HS-27A (cell line): ENCODE data around the gene THSD7B.

Experiments
- DNase-seq: peaks from one replicate; pipeline ENCODE4 v3.0.0-alpha.2; 2012; ENCODE audit warnings: low read depth, missing footprints

The THSD7B gene

DNA sequence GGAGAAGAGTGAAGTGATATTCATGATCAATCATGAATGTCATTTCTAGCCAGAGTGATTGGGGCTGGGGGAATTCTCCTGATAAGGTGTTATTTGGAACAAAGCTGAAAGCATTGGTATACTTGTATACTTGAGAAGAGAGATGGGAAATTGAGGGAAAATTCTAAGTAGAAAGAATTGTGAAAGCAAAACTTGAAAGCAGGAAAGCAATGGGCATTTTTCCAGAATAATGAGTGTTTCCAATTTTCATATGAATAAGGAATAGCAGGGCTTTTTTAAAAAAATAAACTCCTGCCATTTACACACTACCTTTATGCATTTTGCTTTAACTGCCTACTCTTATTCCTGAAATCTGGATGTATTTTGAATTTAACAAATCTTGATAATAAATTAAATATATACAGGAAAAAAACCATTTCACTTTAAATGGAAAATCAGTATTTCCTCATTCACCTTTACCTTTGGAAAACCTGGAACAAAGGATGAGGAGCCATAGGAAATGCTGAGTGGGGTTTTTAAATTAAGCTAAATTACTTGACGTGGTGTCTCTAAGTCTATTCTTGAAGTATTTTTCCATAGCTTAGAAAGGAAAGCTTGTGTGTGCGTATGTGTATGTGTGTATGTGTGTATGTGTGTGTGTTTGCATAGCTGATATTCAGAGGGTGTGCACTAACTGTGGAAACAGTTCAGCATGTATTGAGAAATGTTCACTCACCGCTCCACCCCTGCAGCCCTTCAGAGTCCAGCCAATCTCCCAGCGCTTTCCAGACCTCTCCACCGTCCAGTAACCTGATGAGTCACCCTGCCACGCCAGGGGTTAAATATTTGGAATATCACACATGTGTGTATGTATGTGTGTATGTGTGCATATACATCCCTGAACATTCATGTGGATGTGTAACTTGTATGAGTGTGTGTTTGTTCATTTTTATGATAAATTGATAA is 427.3 kb downstream of the THSD7B start:
- peak; percentile 94 for DNase-seq

DNA sequence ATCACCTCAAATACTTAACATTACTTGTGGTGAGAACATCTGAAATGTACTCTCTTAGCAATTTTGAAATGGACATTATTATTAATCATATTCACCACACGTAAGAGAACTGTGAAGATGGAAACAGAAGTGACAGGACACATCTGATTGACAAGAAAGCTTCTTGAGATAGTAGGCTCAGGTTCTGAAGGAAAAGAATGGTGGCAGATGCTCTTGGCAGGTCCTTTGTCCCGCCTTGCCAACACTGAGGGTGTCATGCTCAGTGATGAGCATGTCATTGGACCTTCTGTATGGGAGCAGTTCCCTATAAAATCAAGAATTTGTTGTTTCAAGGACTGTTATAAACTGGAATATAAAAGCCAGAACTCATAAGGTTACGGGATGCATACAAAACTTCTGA is 428.1 kb downstream of the THSD7B start:
- no peak for DNase-seq

GRCh38 chr2:137194111-137194510 is 428.8 kb downstream of the THSD7B start:
- no peak for DNase-seq

DNA sequence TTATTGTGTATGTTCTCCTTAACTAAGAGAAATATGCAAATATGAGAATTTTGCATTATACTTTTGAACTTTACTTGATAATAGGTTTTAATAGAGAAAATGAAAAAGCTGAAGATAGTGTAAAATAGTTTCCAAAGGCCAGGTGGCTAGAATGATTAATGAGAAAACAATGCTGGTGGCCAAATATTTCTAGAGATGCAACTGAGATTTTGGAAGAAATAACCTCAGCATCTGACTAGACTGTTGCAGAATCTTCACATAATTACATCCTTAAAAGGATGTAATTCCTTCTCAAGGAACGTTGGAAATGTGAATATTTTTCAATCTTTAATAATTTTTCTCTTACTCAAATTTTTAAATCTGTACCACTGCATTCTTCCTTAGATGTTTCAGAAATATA is 434.4 kb downstream of the THSD7B start:
- peak; percentile 41 for DNase-seq

- DNase-seq: no peak
Measured at GRCh38 chr2:137202318-137202717, 437.0 kb downstream of the THSD7B start.

DNA sequence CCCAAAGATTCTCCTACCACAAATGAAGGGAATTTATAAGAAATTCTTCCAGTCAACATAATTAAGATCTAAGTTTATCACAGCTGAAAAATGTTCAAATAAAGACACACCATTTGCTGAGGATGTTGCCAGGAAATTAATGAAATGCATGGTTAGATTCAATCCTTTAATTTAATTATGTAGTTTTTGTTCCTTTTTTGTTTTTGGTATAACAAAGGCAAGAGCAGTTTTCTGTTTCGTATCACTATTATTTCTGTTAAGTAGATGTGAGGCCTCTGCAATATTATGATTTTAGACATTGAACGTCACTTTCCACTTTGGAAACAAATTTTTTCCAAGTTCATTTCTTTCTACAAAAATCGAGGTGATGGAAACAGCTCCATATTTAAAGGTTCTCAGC is 440.0 kb downstream of the THSD7B start:
- DNase-seq: no peak

GRCh38 chr2:137206069-137206468 is 440.7 kb downstream of the THSD7B start:
- DNase-seq: no peak

GRCh38 chr2:137207030-137207429 is 441.7 kb downstream of the THSD7B start:
- DNase-seq: no peak

DNA sequence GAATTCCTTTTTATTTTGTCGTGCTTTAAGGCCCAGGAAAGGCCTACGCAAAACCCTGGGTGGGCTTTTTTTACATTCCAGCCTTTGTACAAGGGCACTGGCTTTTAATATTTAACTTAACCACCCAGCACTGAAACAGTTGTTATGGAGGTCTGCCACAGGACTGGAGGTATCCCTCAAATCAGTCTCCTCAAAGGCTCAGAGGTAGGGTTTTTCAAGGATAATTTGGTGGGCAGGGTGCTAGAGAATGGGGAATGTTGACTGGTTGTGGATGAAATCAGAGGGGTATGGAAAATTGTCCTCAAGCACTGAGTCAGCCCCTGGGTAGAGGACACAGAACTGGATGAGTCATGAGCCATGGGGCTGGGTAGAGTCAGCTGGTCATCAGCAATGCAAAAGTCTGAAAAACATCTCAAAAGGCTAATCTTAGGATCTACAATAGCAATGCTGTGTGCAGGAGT is 443.1 kb downstream of the THSD7B start:
- peak; percentile 87 for DNase-seq

- DNase-seq: no peak
Measured at GRCh38 chr2:137210039-137210438, 444.7 kb downstream of the THSD7B start.

- DNase-seq: no peak
Measured at GRCh38 chr2:137211761-137212160, 446.4 kb downstream of the THSD7B start.

DNA sequence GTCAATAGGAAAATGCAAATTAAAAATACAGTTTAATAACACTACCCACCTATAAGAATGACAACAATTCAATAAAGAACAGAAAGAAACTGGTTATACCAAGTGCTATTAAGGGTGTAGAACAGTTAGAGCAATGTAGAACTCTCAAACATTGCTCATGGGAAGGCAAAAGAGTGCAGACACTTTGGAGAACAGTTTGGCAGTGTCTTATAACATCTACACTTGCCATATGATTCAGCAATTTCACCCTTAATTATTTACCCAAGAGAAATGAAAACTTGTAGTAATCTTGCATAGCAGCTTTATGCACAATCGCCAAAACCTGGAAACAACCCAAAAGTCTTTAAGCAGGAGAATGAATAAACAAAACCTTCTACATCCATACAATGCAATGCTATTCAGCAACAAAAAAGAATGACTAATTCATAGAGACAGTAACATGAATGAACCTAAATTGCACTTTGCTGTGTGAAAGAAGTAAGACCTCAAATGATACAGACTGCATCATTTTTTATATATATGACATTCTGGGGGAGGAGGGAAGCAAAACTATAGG is 455.2 kb downstream of the THSD7B start:
- DNase-seq: no peak

- DNase-seq: no peak
Measured at GRCh38 chr2:137221797-137222492, 456.6 kb downstream of the THSD7B start.

- no peak for DNase-seq
Measured at GRCh38 chr2:137223722-137224121, 458.4 kb downstream of the THSD7B start.

GRCh38 chr2:137228566-137228965 is 463.2 kb downstream of the THSD7B start:
- DNase-seq: peak; percentile 93

DNA sequence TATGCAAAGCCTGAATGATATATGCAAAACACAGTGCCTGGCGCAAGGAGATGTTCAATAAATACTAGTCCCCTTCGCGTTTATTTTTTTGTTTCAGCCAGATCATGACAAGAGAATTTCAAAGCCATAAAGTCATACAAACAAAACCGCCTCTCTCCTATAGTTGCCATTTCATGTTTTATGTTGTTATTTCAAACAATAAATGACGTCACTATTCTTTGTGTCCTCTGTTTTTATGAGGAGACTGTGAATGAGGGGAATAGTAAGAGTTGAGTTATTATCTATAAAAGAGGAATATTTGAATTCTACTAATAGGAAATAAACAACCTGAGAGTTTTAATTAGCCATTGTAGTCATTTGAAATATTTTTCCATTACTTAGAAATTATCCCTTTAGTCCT is 464.5 kb downstream of the THSD7B start:
- no peak for DNase-seq

DNA sequence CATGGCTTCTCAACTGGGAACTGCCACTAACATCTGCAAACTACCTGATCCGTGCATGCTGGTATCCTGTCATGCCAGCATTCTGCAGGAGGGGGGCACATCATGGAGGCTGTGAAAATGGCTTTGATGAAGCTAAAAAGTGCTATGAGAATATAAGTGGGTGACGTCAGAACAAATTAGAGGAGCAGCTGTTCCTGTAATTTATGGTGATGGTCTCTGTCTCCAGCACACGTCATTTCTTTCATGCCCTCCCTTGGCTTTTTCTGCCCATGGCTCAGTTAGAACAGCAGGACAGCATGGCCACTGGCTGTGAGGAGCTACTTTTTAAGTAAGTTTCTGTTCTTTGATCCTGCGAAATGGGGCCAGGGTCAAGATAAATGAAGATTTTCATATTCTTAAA is 466.3 kb downstream of the THSD7B start:
- no peak for DNase-seq

DNA sequence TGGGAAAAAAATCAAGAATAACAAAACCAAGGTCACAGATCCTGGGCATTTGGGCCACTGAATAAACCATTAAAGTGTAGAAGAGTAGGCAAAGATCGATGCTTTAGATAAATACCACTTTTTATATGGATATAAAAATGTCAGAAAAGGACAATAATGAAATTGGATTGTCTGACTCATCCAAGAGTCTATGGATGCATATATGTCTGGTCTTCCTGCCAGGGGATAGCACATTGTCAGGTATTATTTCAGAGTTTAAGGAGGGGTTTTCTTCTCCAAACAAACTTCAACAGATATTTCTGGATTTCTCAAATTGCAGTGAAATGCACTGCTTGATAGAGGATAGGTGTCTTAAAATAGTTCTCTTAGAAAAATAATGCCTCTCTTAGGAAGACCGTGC is 466.7 kb downstream of the THSD7B start:
- no peak for DNase-seq

- no peak for DNase-seq
Measured at GRCh38 chr2:137233091-137233490, 467.7 kb downstream of the THSD7B start.

GRCh38 chr2:137237055-137237454 is 471.7 kb downstream of the THSD7B start:
- DNase-seq: peak; percentile 79

DNA sequence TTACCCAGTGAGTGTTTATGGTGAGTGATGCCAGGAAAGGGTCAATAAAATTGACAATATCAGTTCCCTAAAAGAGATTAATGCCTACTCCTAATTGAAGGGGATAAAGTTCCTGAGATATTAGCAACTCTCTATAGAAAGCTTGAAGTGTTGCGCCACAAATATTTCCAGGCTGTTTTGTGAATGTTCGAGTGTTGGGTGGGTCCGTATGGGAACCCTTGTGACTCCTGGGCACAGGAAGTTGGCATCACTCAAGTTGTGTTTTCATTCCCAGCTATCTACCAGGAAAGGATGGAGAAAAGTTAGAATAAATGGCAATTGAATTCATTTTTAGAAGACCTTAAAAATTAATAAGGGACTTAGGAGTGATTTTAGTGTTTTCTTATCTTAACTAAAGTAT is 472.7 kb downstream of the THSD7B start:
- no peak for DNase-seq

DNA sequence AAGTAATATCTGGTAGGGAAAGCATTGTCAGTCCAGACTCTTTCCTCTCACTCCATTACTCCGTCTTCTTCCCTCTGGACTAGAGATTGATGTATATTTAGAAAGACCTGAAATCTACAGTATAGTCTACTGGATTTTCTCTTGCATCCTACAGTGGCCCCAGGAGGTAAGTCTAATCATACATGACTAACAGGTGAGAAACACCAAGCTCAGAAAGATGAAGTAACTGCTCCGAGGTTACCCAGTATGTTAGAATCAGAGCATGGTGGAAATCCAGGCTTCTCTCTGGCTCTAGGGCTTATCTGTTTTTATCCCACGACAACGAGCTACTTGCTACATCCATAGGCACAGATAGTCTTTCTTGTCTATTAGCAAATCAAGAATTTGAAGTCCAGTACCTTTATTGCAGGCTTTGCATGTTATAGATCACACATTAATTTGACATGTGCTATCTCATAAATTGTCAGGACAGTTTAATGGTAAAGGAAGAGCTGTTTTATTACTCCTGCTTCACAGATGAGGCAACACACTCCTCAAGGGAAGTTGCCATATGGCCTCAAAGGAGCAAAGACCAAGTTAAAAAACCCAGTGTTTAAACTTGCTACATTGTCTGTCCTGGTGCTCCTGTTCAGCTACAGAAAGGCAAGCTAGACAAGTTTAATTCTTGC is 484.3 kb downstream of the THSD7B start:
- no peak for DNase-seq
